K562 (cell line): ENCODE measurements around the gene BRF1. TPM values are rescaled to one million over a fixed set of nuclear protein-coding genes. Genes with fewer than 3 reads are reported as not detected.
A peak's percentile ranks its signal among the peaks of the same experiment; 100 is the strongest.

Experiments used
- ATAC-seq: fragments of 200-7000 bp; cut with Tn5 transposase; 3 replicates; pipeline ENCODE4 v1.9.1; 2020; ENCODE audit warnings: moderate library complexity
- BruUV-seq: library from RNA; stranded (reverse); fragments of 400-500 nt; replicated peaks from 2 replicates; lab custom pipeline; 2021; lab: Mats Ljungman, UMichigan
- CTCF ChIA-PET: fragments of 300-600 bp; formaldehyde crosslinking; extraction: SDS; loops from one replicate; lab custom pipeline; 2021; ENCODE audit warnings: low intra/inter-chr PET ratio; lab: Yijun Ruan, JAX
- POLR2A ChIA-PET: fragments of 300-600, 350-650 bp; sonication (Branson Sonifier 250); formaldehyde crosslinking; extraction: SDS; loops from one replicate; lab custom pipeline; 2021; ENCODE audit warnings: antibody characterized with exemption, inconsistent platforms; lab: Yijun Ruan, JAX
- DNase-seq, 4 experiments: peaks; one replicate each; pipeline versions ENCODE4 v3.0.0 to v3.0.0-alpha.2; 2011 to 2018; ENCODE audit warnings: low spot score in 3 of 4, mixed read lengths in 3 of 4; ENCODE audit errors: extremely low read depth in 1 of 4
- FAIRE-seq: peaks from 2 replicates; lab custom pipeline; 2011; peaks lifted over from hg19 to GRCh38; lab: Jason Lieb, UNC
- H2AFZ ChIP-seq: 2 replicates; pipeline ENCODE4 v1.6.0; 2011; ENCODE audit warnings: low read depth, low read length, control low read depth, inconsistent platforms
- H3K27ac ChIP-seq: fragments of 200-600 bp; 3 replicates; pipeline ENCODE4 v1.8.0; 2011; ENCODE audit warnings: low read depth, mild to moderate bottlenecking, control low read depth, inconsistent platforms, low read length, moderate library complexity, mixed read lengths; ENCODE audit errors: extremely low read depth
- H3K27me3 ChIP-seq, 2 experiments: fragments of 300-600 bp in 1 of 2; 2 replicates in 1 of 2; 3 replicates in 1 of 2; pipeline versions ENCODE4 v1.6.0 to v1.8.0; 2011; ENCODE audit warnings: inconsistent platforms in 2 of 2, low read length in 2 of 2, mild to moderate bottlenecking in 1 of 2, mixed read lengths in 1 of 2, moderate library complexity in 1 of 2; ENCODE audit not compliant: control insufficient read depth in 2 of 2, insufficient read depth in 2 of 2
- H3K36me3 ChIP-seq: fragments of 300-600 bp; 3 replicates; pipeline ENCODE4 v1.8.0; 2011; ENCODE audit warnings: mild to moderate bottlenecking, low read length, inconsistent platforms; ENCODE audit not compliant: control insufficient read depth, insufficient read depth
- H3K4me1 ChIP-seq, 2 experiments: fragments of 200-600 bp in 1 of 2; replicated peaks in 1 of 2; 2 replicates in 1 of 2; 3 replicates in 1 of 2; pipeline versions ENCODE4 v1.5.1 to v1.8.0; 2011; ENCODE audit warnings: inconsistent platforms in 2 of 2, low read length in 2 of 2, mild to moderate bottlenecking in 1 of 2, mixed read lengths in 1 of 2, moderate library complexity in 1 of 2; ENCODE audit not compliant: control insufficient read depth in 2 of 2, insufficient read depth in 2 of 2
- H3K4me2 ChIP-seq: 2 replicates; pipeline ENCODE4 v1.6.1; 2011; ENCODE audit warnings: low read length, control low read depth, inconsistent platforms, mixed read lengths; ENCODE audit not compliant: insufficient read depth
- H3K4me3 ChIP-seq: fragments of 200-600 bp; sonication (generic), shearing (Covaris generic); 2 replicates; pipeline ENCODE4 v1.5.1; 2016; ENCODE audit warnings: control low read depth, inconsistent platforms
- H3K79me2 ChIP-seq: fragments of 200-600 bp; 3 replicates; pipeline ENCODE4 v1.8.0; 2011; ENCODE audit warnings: low read length, inconsistent platforms; ENCODE audit not compliant: control insufficient read depth, insufficient read depth
- H3K9ac ChIP-seq, 2 experiments: 2 replicates each; pipeline versions ENCODE4 v1.6.0 to v1.6.1; 2011; ENCODE audit warnings: low read depth in 2 of 2, low read length in 2 of 2, control low read depth in 1 of 2, inconsistent platforms in 1 of 2, mild to moderate bottlenecking in 1 of 2, mixed read lengths in 1 of 2; ENCODE audit not compliant: insufficient read depth in 1 of 2
- H3K9me1 ChIP-seq: one replicate; pipeline ENCODE4 v1.6.0; 2011; ENCODE audit warnings: inconsistent platforms, mild to moderate bottlenecking, low read length, moderate library complexity; ENCODE audit not compliant: control insufficient read depth, insufficient read depth
- H3K9me3 ChIP-seq: replicated peaks from 2 replicates; pipeline ENCODE4 v1.5.1; 2011; ENCODE audit warnings: low read depth, low read length, inconsistent platforms; ENCODE audit not compliant: control insufficient read depth, insufficient read depth
- H4K20me1 ChIP-seq: replicated peaks from 2 replicates; pipeline ENCODE4 v1.6.1; 2011; ENCODE audit warnings: low read length, inconsistent platforms, mixed read lengths; ENCODE audit not compliant: control insufficient read depth, insufficient read depth
- CBX5 ChIP-seq: IDR thresholded peaks from 2 replicates; pipeline ENCODE4 v1.6.1; 2014; ENCODE audit warnings: low read depth, borderline replicate concordance
- HMGXB4 ChIP-seq: sonication (generic); formaldehyde crosslinking; IDR thresholded peaks from 2 replicates; pipeline ENCODE4 v1.8.1; 2023; ENCODE audit warnings: mild to moderate bottlenecking, missing genetic modification reagents
- NFXL1 ChIP-seq: fragments of 450-650 bp; formaldehyde crosslinking; IDR thresholded peaks from 2 replicates; pipeline ENCODE4 v1.4.0; 2021; ENCODE audit warnings: mild to moderate bottlenecking
- ZNF311 ChIP-seq: fragments of 250-450 bp; sonication (Bioruptor Pico); IDR thresholded peaks from 2 replicates; pipeline ENCODE4 v1.4.0; 2020; ENCODE audit warnings: mild to moderate bottlenecking, moderate library complexity
- ZNF431 ChIP-seq: sonication (generic); formaldehyde crosslinking; IDR thresholded peaks from 2 replicates; pipeline ENCODE4 v1.8.0; 2022; ENCODE audit warnings: mild to moderate bottlenecking, missing genetic modification reagents
- ZNF436 ChIP-seq: fragments of 250-450, 450-650 bp; sonication (Bioruptor Pico); formaldehyde crosslinking; IDR thresholded peaks from 2 replicates; pipeline ENCODE4 v1.7.0; 2020; ENCODE audit warnings: mild to moderate bottlenecking
- ZNF518B ChIP-seq: fragments of 250-450 bp; sonication (Bioruptor Pico); IDR thresholded peaks from 2 replicates; pipeline ENCODE4 v1.5.0; 2021; ENCODE audit warnings: mild to moderate bottlenecking, moderate library complexity
- ZNF766 ChIP-seq: fragments of 200-800 bp; sonication (Bioruptor generic); conservative IDR thresholded peaks from 2 replicates; pipeline ENCODE4 v1.6.1; 2016; ENCODE audit warnings: missing genetic modification characterization, missing compliant biosample characterization
- WGBS: fragments of 100-300 bp; shearing (Covaris generic); methylation state at CpG from one replicate; pipeline ENCODE4 v1.1.6; 2016; ENCODE audit warnings: low coverage, mixed read lengths; ENCODE audit not compliant: insufficient coverage; ENCODE audit errors: missing lambda C conversion rate; 5-methylcytosine and 5-hydroxymethylcytosine counted together
- in situ Hi-C: fragments of 300-500 bp; cut with MboI; formaldehyde crosslinking; loops from 4 replicates; pipeline ENCODE4 v1.15.0; 2018; ENCODE audit warnings: inconsistent platforms, mixed read lengths
- intact Hi-C: fragments of 100-400 bp; cut with micrococcal nuclease; formaldehyde crosslinking; loops from 2 replicates; pipeline ENCODE4 v1.14.2; 2022
- polyA plus RNA-seq, 8 experiments: library from polyadenylated mRNA; depleted of rRNA in 4 of 8; stranded (reverse) in 5 of 8; unstranded in 3 of 8; fragments of >200 nt; fragmentation: Nextera tagmentation in 2 of 8; fragmentation: Illumina TruSeq in 1 of 8; extraction: Ambion mirVana in 2 of 8; extraction: Trizol in 1 of 8; gene quantifications; 2 replicates each; pipeline versions ENCODE4 v1.2.1 to v1.2.3, GENCODE V29; 2011 to 2014; ENCODE audit warnings: inconsistent platforms in 1 of 8, missing spikeins in 1 of 8
- total RNA-seq, 7 experiments: library from RNA; depleted of rRNA in 6 of 7; stranded (reverse); fragments of >200 nt in 6 of 7; fragmentation: Illumina TruSeq in 2 of 7; extraction: Trizol in 2 of 7; gene quantifications; 2 replicates each; pipeline versions ENCODE4 v1.2.1 to v1.2.3, GENCODE V29; 2011 to 2021; ENCODE audit warnings: low replicate concordance in 1 of 7

The BRF1 gene
- total and polyA plus RNA-seq, 9 of the 15 experiments (the other 6 are each of a cell fraction or from before 2014, with no cell fraction given) = 0.14 to 24.6 (median 8.2) TPM

GRCh38 chr14:105304565-105304964, 3.8 kb upstream of the BRF1 start:
- TF ChIP-seq NFXL1 (CRISPR knock-in tag) (no peak), ZNF436 (CRISPR knock-in tag) (no peak), ZNF431 (peak; percentile 94), HMGXB4 (CRISPR knock-in tag) (no peak), ZNF311 (CRISPR knock-in tag) (no peak), ZNF518B (CRISPR knock-in tag) (no peak), CBX5 (no peak), ZNF766 (CRISPR knock-in tag) (0 out of 2 replicates have a peak, but pooled peaks have one; percentile 37)
- no TSS peak for BruUV-seq
- H2AFZ ChIP-seq = 0 out of 2 replicates have a peak overlapping the region, but pooled peaks have one; percentile 9
- FAIRE-seq (no peak), DNase-seq (no peak), ATAC-seq (no peak)
- 57% methylated on average over 8 of the region's 9 CpGs for WGBS
- H3K4me1 ChIP-seq = peaks cover 4 to 29% of the 10 kb centered on the region in 2 experiments; a peak in 4 of 5 replicates
- no peak overlapping the region for H3K4me2 ChIP-seq
- no peaks in the 10 kb centered on the region for H4K20me1 ChIP-seq
- H3K9ac ChIP-seq = no peak overlapping the region
- ChIA-PET POLR2A (interaction anchor here (1.1 kb wide), 1 partner anchor 22 kb away, joined by 3 read pairs; no protein-coding TSS in a partner anchor), CTCF (interaction anchor here (0.6 kb wide), 1 partner anchor 478 kb away, joined by 3 read pairs; no protein-coding TSS in a partner anchor)
- peaks cover 9% of the 10 kb centered on the region for H3K79me2 ChIP-seq
- no peak overlapping the region for H3K27ac ChIP-seq
- no peaks in the 10 kb centered on the region for H3K9me1 ChIP-seq
- peaks cover 2% of the 10 kb centered on the region; the same call in 1 of the 2 replicates for H3K9me3 ChIP-seq
- no peak overlapping the region for H3K4me3 ChIP-seq
- H3K36me3 ChIP-seq = no peaks in the 10 kb centered on the region
- H3K27me3 ChIP-seq = no peaks in the 10 kb centered on the region
- in situ Hi-C loops = no loop called here
- intact Hi-C loops = no loop called here
